A549 (cell line): ENCODE results near the gene TNFAIP3. TPM values are rescaled to one million over a fixed set of nuclear protein-coding genes. Genes with fewer than 3 reads are reported as not detected.

ENCODE experiments used
- ATAC-seq, 2 experiments: fragments of 200-7000 bp in 1 of 2; fragments of >200 bp in 1 of 2; cut with Nextera tagmentation in 1 of 2; cut with Tn5 transposase in 1 of 2; 3 replicates each; pipeline versions ENCODE4 v1.8.0 to v1.9.1; 2018 to 2020; ENCODE audit warnings: mild to moderate bottlenecking in 1 of 2, moderate library complexity in 1 of 2
- CTCF ChIA-PET: fragments of 300-600 bp; sonication (Branson Sonifier 250); formaldehyde crosslinking; extraction: SDS; loops from one replicate; lab custom pipeline; 2021; ENCODE audit warnings: antibody characterized with exemption, inconsistent platforms; lab: Yijun Ruan, JAX
- POLR2A ChIA-PET: fragments of 350-600 bp; formaldehyde crosslinking; extraction: SDS; loops from one replicate; lab custom pipeline; 2021; ENCODE audit warnings: antibody characterized with exemption, inconsistent platforms; lab: Yijun Ruan, JAX
- DNase-seq, 2 experiments: peaks; one replicate each; pipeline versions ENCODE4 v3.0.0 to v3.0.0-alpha.2; 2011 to 2016; ENCODE audit warnings: low read depth in 1 of 2, low spot score in 1 of 2
- FAIRE-seq: peaks from 2 replicates; lab custom pipeline; 2011; peaks lifted over from hg19 to GRCh38; lab: Jason Lieb, UNC
- H3K27ac ChIP-seq, 2 experiments: fragments of >200 bp; sonication (Bioruptor Twin); formaldehyde crosslinking; 3 replicates each; pipeline ENCODE4 v1.5.1; 2016 to 2017
- H3K4me1 ChIP-seq: fragments of >200 bp; sonication (Bioruptor Twin); formaldehyde crosslinking; 3 replicates; pipeline ENCODE4 v1.6.1; 2016
- H3K4me2 ChIP-seq: fragments of >200 bp; sonication (Bioruptor Twin); formaldehyde crosslinking; 3 replicates; pipeline ENCODE4 v1.6.1; 2016
- H3K4me3 ChIP-seq: fragments of >200 bp; sonication (Bioruptor Twin); formaldehyde crosslinking; 3 replicates; pipeline ENCODE4 v1.5.1; 2016
- H3K9me3 ChIP-seq: fragments of >200 bp; sonication (Bioruptor Twin); formaldehyde crosslinking; 3 replicates; pipeline ENCODE4 v1.6.1; 2016
- BHLHE40 ChIP-seq: IDR thresholded peaks from 2 replicates; pipeline ENCODE4 v1.6.1; 2012; ENCODE audit warnings: low read depth, low read length, inconsistent platforms
- CBX2 ChIP-seq: fragments of 200-600 bp; sonication (generic); IDR thresholded peaks from 2 replicates; pipeline ENCODE4 v1.6.1; 2016; ENCODE audit warnings: low read depth, mild to moderate bottlenecking, borderline replicate concordance
- CBX8 ChIP-seq: fragments of 200-600 bp; sonication (generic); IDR thresholded peaks from 2 replicates; pipeline ENCODE4 v1.6.1; 2016
- CTCF ChIP-seq: fragments of >200 bp; sonication (Bioruptor Twin); formaldehyde crosslinking; IDR thresholded peaks from 3 replicates; pipeline ENCODE4 v1.5.1; 2016
- E2F6 ChIP-seq: IDR thresholded peaks from 2 replicates; pipeline ENCODE4 v1.6.1; 2012; ENCODE audit warnings: low read depth, borderline replicate concordance
- ELK1 ChIP-seq: fragments of 150-350 bp; IDR thresholded peaks from 2 replicates; pipeline ENCODE4 v1.6.1; 2014; ENCODE audit warnings: low read depth, mild to moderate bottlenecking, low read length
- FOSB ChIP-seq: fragments of 250-450 bp; sonication (Bioruptor Pico); IDR thresholded peaks from 2 replicates; pipeline ENCODE4 v1.5.0; 2020; ENCODE audit warnings: mild to moderate bottlenecking, moderate library complexity
- FOSL2 ChIP-seq, 2 experiments: fragments of 450-650 bp in 1 of 2; fragments of >200 bp in 1 of 2; sonication (Bioruptor Twin) in 1 of 2; formaldehyde crosslinking; IDR thresholded peaks; 2 replicates each; pipeline versions ENCODE4 v1.5.0 to v1.6.1; 2016 to 2020; ENCODE audit warnings: mild to moderate bottlenecking in 1 of 2, moderate library complexity in 1 of 2
- HDAC2 ChIP-seq: fragments of 200-600 bp; sonication (generic); IDR thresholded peaks from 2 replicates; pipeline ENCODE4 v1.6.1; 2016
- HES2 ChIP-seq: fragments of >200 bp; sonication (Bioruptor Twin); formaldehyde crosslinking; IDR thresholded peaks from 2 replicates; pipeline ENCODE4 v1.6.1; 2016
- HOXB5 ChIP-seq: fragments of 250-450 bp; sonication (Bioruptor Pico); IDR thresholded peaks from 2 replicates; pipeline ENCODE4 v1.5.0; 2020; ENCODE audit warnings: mild to moderate bottlenecking, moderate library complexity
- KDM5A ChIP-seq: fragments of 200-600 bp; sonication (generic); IDR thresholded peaks from 2 replicates; pipeline ENCODE4 v1.6.1; 2016; ENCODE audit warnings: antibody characterized with exemption, mild to moderate bottlenecking
- MAZ ChIP-seq: fragments of 150-350 bp; IDR thresholded peaks from 2 replicates; pipeline ENCODE4 v1.6.1; 2014; ENCODE audit warnings: antibody characterized with exemption, low read depth, low read length, borderline replicate concordance
- PHF8 ChIP-seq: fragments of 200-600 bp; sonication (generic); IDR thresholded peaks from 2 replicates; pipeline ENCODE4 v1.6.1; 2016; ENCODE audit warnings: low read depth, mild to moderate bottlenecking, antibody characterized with exemption, moderate library complexity, borderline replicate concordance
- RAD21 ChIP-seq, 2 experiments: fragments of >200 bp in 1 of 2; sonication (Bioruptor Twin) in 1 of 2; formaldehyde crosslinking in 1 of 2; IDR thresholded peaks in 1 of 2; conservative IDR thresholded peaks in 1 of 2; 2 replicates in 1 of 2; 3 replicates in 1 of 2; pipeline ENCODE4 v1.6.1; 2012 to 2018; ENCODE audit warnings: inconsistent platforms in 1 of 2
- RFX5 ChIP-seq: fragments of 450-650 bp; IDR thresholded peaks from 2 replicates; pipeline ENCODE4 v1.7.1; 2014; ENCODE audit warnings: antibody characterized with exemption, mild to moderate bottlenecking, moderate library complexity
- SMC3 ChIP-seq: fragments of >200 bp; sonication (Bioruptor Twin); formaldehyde crosslinking; IDR thresholded peaks from 3 replicates; pipeline ENCODE4 v1.6.1; 2018; ENCODE audit warnings: inconsistent platforms
- TFCP2L1 ChIP-seq: fragments of 250-450 bp; sonication (Bioruptor Pico); IDR thresholded peaks from 2 replicates; pipeline ENCODE4 v1.5.0; 2021; ENCODE audit warnings: mild to moderate bottlenecking
- TP53 ChIP-seq: fragments of 250-450 bp; sonication (Bioruptor Pico); IDR thresholded peaks from 2 replicates; pipeline ENCODE4 v1.5.0; 2021; ENCODE audit warnings: mild to moderate bottlenecking, moderate library complexity
- ZSCAN20 ChIP-seq: fragments of 250-450 bp; sonication (Bioruptor Pico); IDR thresholded peaks from 2 replicates; pipeline ENCODE4 v1.8.0; 2022; ENCODE audit warnings: mild to moderate bottlenecking, moderate library complexity
- WGBS: methylation state at CpG from one replicate; pipeline ENCODE4 v1.1.6; 2017; ENCODE audit errors: missing lambda C conversion rate; 5-methylcytosine and 5-hydroxymethylcytosine counted together
- polyA plus RNA-seq, 4 experiments: library from polyadenylated mRNA; depleted of rRNA in 3 of 4; stranded (reverse); fragments of >200 nt; fragmentation: RNase III in 1 of 4; extraction: RNeasy Plus Mini Kit Qiagen cat#74134 plus additional on column Dnase treatment in 1 of 4; gene quantifications; 2 replicates in 3 of 4; 3 replicates in 1 of 4; pipeline ENCODE4 v1.2.3, GENCODE V29; 2011 to 2017

The TNFAIP3 gene
- polyA plus RNA-seq, 2 of the 4 experiments (the other 2 are of a cell fraction): 2.7 to 8.5 TPM

GRCh38 chr6:137845460-137845859 is 21.6 kb upstream of the TNFAIP3 start:
- TF ChIP-seq BHLHE40: no peak
- no peak for TF ChIP-seq TFCP2L1 (CRISPR knock-in tag)
- no peak for TF ChIP-seq TP53 (CRISPR knock-in tag)
- no peak for TF ChIP-seq RAD21 (conservative IDR thresholded peaks at IDR 0.05 in 1 of 2, IDR thresholded peaks at IDR 0.05 in 1 of 2)
- no peak for TF ChIP-seq FOSL2 (IDR thresholded peaks at IDR 0.05)
- TF ChIP-seq FOSL2 (CRISPR knock-in tag; IDR thresholded peaks at IDR 0.05): no peak
- TF ChIP-seq KDM5A: no peak
- no peak for TF ChIP-seq HOXB5 (CRISPR knock-in tag)
- no peak for TF ChIP-seq HDAC2
- TF ChIP-seq CBX8: no peak
- TF ChIP-seq MAZ: no peak
- TF ChIP-seq HES2: no peak
- TF ChIP-seq E2F6: no peak
- TF ChIP-seq FOSB: no peak
- TF ChIP-seq SMC3: no peak
- TF ChIP-seq CTCF: no peak
- no peak for TF ChIP-seq ELK1
- no peak for TF ChIP-seq RFX5
- no peak for TF ChIP-seq ZSCAN20 (CRISPR knock-in tag)
- TF ChIP-seq CBX2: no peak
- ChIA-PET POLR2A (no interaction called here), CTCF (no interaction called here)
- DNase-seq (no peak), FAIRE-seq (no peak), ATAC-seq (peak in 1 of 2 experiments; percentile 63; a peak in 3 of 6 replicates)
- 74% methylated on average over 6 of the region's 6 CpGs for WGBS
- Histone ChIP-seq H3K4me3 (no peak overlapping the region), H3K4me2 (no peak overlapping the region), H3K9me3 (no peaks in the 10 kb centered on the region), H3K27ac (no peak overlapping the region), H3K4me1 (0 out of 3 replicates have a peak, but pooled peaks cover 5% of the 10 kb centered on the region)

- Histone ChIP-seq H3K27ac (no peak overlapping the region), H3K4me2 (no peak overlapping the region), H3K4me3 (no peak overlapping the region), H3K4me1 (0 out of 3 replicates have a peak, but pooled peaks cover 5% of the 10 kb centered on the region), H3K9me3 (no peaks in the 10 kb centered on the region)
- DNase-seq (no peak), ATAC-seq (no peak), FAIRE-seq (no peak)
- TF ChIP-seq BHLHE40: no peak
- TF ChIP-seq PHF8: no peak
- TF ChIP-seq TFCP2L1 (CRISPR knock-in tag): no peak
- POLR2A ChIA-PET: no interaction called here
- CTCF ChIA-PET: no interaction called here
- 84% methylated on average over 6 of the region's 6 CpGs for WGBS
Measured at GRCh38 chr6:137846274-137846673, 20.8 kb upstream of the TNFAIP3 start.
